Suppressor macrophage treated with lipopolysaccharide for 1 hour (primary cell): ENCODE results near the gene CA10.

Experiments used
- DNase-seq, 3 donors: peaks; one replicate each; pipeline ENCODE4 v3.0.0-alpha.2; 2020 to 2022

Gene CA10

DNA sequence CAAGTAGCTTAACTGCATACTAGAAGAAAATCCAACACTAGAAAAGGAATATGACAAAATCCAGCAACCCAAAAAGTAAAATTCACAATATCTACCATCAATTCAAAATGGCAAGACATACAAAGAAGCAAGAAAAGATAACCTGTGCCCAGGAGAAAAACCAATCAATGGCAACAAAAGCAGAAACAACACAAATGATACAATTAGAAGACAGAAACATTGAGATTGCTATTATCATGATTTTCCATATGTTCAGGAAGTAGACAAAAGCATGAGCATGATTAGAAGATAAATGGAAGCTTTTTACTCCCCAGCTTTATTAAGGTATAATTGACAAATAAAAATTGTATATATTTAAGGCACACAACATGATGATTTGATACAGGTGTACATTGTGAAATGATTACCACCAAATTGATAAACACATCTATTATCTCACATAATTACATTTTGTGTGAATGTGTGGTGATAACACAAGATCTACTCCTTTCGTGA, 117.3 kb downstream of the CA10 start:
- DNase-seq, result no peak

DNA sequence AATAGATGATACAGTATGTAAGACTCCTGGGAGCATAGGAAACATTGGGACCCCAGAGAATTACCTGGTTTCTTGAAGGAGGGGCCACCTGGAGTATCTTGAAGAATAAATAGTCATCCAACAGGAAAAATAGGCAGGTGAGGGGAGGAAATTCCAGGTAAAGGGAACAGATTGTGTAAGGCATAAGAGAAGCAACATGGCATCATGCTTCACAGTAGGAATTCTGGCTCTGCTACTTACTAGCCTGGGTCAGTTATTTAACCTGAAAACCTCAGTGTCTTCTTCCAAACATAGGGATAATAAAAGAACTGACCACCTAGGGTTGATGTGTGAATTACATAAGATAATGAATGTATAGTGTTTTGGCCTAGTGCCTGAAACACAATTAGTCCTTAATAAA, 122.1 kb downstream of the CA10 start:
- DNase-seq, result no peak

DNA sequence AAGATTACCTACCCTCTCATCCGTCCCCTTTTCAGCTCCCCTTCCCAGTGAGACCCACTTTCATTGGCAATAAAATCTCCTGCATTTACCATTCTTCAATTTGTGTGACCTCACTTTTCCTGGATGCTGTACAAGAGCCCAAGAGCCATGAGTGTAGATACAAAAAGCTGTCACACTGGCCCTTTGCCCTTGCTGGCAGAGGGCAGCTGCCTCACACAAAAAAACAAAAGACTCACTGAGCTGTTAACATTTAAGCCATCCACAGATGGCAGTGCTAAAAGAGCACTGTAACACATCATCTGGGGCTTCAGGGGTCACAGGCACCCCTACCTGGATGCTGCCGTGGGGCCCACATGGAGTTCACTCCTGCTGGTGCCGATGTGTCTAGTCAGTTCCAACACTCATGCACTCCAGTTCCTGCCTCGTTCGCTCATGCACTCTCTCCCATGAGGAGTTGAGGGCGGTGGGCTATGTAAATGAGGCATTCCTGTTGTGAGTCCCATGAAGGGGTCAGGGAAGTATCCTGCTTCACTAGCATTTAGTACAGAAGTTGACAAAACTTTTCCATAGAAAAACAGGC, 123.1 kb downstream of the CA10 start:
- no peak for DNase-seq

DNA sequence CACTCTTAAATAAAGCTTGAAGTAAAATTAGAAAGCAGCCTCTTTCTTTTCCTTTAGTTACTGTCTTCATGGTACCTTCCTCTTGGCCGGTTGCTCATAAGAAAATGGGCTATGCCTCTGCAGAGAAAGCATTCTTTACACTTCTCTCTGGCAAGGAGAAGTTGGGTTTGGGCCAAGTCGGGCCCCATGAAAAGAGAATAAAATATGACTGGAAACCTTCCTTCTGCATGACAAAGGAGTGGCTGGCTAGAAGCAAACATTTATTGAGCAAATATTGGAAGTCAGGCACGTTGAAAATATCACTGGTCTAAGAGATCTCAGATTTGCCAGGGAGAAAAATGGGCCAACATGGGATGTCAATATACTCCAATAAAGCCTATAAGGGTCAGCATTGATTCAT, 126.1 kb downstream of the CA10 start:
- DNase-seq, result no peak

DNA sequence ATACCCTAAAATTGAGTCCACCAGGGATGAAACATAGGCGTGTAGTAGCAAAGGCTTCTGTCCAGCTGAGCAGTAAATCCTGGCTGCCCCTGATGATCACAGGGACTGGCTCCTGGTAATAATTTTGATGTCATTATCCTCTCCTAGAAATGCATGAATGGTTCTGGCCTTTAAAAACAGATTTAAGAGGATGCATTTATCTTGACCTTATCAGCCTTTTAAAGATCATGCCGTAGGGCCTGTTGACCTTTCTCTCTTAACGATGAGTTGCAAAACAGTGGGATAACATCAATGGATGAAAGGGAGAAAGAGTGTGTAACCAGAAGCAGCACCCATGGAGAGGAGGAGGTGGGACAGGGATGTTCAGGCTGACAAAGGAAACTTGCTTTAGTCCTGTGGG, 128.5 kb downstream of the CA10 start:
- no peak for DNase-seq

DNA sequence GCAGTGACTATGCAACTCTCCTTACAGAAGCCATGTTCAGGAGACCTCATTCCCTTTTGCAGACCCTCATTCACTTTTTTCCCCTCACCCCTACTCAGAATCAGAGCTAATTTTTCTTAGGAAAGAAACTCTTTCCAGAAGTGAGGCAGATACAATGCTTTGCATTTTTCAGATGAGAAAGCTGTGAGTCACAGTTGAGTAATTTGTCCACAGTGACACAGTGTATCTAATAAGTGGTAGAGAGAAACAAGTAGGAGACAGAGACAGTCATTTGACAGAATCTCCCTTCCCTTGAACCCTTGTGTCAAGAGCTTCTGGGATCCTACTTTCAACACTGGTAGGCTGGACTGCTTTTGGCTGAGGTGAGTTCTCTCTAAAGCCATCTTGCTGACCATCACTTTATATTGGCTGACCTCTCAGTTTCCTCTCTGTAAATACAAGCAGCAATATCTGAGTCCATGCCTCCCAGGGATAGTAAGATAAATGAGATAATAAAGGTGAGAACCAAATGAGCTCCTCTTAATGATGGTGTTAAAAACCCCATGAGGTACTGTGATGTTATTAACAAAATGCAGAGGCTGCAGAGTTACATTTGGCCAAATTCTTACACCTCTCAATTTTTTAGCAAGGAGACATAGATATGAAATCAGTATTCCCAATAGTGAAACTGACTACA, 130.8 kb downstream of the CA10 start:
- DNase-seq, result no peak

DNA sequence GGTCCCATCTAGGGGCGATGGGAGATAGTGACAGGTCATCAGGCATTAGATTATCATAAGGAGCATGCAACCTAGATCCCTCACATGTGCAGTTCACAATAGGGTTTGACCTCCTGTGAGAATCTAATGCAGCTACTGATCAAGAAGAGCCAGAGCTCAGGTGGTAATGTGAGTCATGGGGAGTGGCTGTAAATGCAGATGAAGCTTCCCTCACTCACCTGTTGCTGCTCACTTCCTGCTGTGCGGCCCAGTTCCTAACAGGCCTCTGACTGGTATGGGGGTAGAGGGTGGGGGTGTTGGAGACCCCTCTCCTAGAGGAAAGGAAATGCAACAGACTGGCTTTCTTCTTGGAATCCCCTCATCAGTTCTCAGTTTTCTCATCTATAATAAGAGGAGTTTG, 131.4 kb downstream of the CA10 start:
- no peak for DNase-seq

DNA sequence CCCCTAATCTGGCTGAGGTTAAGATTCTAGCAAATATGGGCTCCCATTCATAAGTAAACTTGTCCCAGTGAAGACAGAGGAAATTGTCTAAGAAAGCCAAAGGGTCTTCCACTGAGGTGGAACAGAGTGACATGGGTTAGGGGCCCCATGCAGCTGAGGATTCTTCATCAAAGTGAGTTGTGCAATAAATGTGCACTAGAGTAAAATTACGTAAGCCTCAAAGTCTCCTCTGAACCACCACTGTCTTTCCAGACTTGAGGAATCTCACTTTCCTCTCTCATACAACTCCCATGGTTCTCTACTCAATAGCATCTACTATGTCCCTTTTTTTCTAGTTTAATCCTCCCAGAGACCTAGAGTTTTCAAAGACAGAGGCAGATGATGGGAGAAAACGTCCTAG, 132.4 kb downstream of the CA10 start:
- no peak for DNase-seq

DNA sequence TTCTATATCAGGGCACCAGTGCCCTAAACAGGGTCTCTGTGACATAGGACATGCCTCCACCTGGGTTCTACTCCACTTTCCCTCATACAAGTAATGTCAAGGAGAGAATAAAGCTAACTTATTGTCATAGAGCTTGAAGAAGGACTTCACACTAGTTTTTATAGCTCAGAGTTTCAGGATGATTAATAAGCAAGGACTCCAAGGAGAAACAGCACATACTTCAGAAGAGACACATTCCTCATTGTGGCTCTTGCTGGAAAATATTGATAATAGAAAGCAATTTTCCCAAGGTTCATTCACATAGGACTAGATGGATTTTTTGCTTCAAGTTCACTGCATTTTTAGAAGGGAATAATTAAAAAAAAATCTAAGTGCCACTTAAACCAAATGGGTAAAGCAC, 133.3 kb downstream of the CA10 start:
- DNase-seq, result no peak

DNA sequence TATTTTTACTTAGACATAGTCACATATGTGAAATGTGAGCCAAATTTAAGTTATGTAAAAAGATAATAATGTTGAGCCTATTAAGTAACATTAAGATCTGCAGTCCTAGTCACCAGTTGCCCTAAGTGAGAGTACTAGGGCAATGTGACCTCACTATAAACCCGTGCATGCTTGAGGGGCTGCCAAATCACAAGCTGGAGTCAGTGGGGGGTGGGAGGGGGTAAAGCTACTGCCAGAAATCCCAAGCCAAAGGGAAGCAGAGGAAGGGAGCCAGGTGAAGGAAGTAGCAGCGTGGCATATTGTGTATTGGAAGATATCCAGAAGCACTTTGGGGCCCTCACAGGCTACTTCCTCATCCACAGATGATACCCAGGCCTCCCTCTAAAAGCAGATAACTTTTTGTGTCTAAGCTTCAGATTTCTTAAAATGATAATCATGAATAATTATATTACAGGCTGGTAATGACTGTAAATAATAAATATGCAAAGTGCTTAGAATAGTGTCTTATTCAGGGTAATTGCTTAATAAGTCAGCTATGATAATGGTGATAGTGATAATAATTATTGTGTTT, 134.1 kb downstream of the CA10 start:
- no peak for DNase-seq

DNA sequence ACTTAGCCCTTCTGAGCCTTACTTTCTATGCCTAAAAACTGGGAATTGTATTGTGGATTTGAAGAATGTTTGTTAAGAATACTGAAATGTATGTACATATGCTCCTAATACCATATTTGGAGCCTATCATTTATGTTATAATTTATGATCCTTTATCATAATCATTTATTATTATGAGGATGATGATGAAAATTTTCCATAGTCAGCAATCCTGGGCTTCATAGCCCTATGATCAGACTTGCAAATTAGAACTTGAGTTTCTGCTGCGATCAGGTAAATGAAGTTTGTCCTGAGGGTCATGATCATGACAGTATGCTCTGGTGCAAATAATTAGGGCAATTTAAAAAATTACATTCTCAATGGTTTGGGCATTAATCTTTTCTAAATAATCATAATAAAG, 147.4 kb downstream of the CA10 start:
- DNase-seq, result no peak

DNA sequence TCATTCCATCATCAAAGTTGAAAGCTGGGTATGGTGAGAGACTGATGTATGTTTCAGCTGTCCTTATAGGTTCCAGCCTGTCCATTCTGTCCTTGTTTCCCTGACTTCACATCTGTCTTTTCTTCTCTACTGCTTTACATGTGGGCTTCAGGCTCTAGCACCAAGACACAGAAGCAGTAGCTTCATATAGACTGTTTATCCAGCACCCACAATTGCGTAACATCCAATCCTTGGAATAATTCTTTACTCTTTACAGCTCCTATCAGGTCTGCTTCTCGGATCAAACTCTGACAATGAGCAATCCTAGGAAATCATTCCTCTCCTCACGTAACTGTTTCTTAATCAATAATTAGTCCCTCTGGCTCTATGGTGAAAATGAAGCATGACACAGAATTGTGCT, 158.9 kb downstream of the CA10 start:
- no peak for DNase-seq

DNA sequence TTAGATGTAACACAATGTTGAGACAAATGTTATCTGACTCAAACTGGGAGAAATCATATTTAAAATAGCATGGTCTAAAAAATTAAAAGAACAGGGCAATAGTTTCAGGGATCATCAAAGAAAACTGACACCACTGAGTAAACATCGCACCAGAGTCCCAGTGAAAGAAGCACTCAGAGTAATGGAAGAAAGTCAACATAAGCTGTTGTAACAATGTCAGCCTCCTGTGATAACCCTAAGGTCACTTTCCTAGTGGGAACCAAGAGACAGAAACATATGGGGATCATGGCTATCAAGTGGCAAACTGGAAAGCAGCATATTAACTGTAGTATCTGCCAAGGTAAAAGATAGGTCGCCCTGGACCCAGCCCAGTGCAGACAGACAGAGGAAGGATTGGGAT, 160.8 kb downstream of the CA10 start:
- no peak for DNase-seq

DNA sequence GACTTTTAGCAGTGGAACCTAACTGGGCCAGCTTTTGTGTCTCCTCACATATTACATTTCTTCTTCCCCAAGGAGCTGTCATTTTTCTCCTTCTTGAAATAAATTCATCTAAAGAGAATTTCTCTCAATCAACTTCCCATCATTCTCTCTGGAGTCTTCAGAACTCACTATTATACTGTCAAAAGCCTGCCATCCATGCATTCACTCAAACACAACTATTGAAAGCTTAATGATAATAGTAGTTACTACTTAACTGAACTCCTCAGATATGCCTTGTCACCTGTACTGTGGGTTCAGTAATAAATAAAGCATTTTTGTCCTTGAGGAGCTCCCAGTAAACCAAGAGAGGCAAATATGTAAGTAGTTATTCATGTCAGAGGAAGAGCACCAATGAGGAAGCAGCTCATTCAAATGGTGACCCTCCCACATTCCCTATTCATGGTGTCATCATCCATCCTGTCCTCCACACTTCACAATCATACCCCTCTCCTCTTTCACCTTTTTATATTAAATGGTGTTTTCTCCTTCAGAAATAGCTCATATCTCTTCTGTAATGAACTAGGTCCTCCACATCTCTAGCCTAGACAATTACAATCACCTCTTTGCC, 162.6 kb downstream of the CA10 start:
- no peak for DNase-seq

DNA sequence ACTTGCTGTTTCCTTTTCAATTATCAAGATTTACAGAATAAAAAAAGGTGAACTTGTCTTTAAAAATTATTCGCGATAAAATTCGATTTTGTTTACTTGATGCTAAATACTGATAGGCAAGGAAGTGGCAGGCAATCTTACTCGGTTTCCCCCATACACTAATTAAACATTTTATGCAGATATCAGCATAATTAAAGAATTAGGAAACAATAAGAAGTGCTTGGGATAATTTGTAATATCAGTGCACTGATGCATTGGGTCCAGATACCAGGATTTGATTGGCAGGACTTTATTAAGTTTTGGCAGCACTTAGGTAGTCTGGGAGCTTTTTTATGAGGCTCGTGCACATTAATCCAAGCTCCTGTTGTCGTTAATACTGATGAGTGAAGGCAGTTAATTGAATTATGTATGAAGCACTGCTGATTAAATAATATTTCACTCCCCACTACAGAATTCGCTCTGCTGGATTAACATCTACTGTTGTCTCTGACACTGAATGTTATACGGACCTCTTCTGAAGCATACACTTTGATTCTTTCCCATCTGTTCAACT, 165.6 kb downstream of the CA10 start:
- DNase-seq, result no peak

DNA sequence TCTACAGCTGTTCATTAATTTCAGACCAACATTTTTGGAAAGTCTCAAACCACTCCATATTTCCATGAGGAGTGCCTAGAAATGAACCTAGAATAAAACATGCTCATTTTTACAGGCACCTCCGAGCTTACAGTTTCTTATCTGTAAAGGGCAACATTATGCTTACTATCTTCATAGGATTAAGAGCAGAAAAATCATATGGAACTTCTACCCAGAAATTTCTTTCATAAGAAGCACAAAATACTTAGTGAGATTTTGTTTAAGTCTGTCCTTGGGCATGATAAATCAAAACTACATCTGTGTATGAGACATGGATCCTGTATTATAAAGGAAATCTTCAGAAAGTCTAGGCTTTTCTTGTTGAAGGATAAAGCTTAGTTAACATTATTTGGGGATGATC, 187.4 kb downstream of the CA10 start:
- no peak for DNase-seq

DNA sequence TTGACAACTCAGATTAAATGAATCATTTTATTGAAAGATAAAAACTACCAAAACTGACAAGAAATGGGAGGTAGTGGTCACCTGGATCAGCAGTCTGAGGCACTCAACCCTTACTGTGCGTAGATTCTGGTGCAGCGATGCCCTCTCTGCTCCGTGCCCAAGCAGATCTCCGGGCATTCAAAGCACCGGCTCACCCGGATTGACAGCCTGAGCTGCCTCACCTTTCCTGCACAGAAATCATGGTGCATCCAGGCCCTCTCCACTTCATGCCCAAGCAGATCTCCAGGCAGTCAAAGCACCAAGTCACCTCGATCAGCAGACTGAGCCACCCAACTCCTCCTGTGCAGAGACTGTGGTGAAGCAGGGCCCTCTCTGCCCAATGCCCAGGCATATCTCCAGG, 196.8 kb downstream of the CA10 start:
- DNase-seq, result no peak

DNA sequence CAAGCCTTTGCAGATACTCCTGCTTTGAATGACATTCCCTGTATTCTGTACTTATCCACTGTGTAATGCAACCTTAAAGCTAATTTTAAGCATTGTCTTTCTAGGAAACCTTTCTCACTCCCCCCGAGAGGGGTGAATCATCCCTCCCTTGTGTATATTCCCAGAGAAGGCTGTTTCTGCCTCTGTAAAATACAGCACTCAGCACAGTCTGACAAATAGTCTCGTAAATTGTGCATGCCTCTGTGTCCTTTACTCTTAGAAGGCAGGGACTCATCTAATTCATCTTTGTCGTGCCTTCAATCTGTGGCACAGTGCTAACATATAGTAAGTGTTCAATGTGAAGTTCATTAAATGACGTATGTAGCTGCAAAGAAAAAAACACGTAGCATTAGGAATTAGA, 200.7 kb downstream of the CA10 start:
- no peak for DNase-seq

DNA sequence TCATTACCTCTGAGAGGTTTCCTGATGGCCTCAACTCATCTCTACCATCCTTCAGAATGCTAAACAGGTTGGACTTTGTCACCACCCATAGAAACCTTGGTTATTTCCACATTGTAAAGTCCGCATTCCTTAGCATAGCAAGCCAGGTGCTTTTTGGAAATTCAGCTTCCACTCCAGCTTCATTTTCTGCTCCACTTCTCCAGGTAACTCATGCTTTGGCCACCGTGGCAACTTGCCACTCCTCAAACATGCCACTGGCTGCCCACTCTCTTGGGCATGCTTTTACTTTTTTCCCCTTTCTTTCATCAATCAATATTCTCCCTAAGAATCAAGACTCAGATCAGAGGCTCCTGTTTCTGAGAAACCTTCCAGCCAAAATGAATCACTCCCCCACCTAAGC, 203.3 kb downstream of the CA10 start:
- no peak for DNase-seq

DNA sequence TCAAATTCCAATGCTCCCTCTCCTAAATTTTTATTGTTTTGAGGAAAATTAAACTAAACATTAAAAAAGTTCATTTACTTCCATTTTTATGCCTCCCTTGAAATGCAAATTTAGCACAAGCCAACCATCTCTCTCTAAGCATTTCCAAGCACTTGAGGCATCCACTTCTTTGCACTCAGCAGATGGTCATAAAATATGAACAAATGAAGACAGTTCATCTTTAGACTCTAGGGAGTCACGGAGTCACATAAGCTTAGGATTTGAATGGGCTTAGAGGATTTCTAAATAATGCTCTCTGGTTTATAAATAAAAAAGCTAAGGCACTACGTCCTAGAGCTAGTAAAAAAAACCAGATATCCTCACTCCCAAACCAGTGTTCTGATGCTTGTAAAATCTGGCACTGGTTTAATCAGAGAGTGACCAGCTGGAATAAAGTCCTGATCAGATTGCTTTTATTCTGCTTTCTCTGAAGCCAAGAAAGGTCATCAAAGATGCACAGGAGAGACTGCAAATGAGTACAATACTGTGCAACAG, 204.2 kb downstream of the CA10 start:
- DNase-seq, result no peak

DNA sequence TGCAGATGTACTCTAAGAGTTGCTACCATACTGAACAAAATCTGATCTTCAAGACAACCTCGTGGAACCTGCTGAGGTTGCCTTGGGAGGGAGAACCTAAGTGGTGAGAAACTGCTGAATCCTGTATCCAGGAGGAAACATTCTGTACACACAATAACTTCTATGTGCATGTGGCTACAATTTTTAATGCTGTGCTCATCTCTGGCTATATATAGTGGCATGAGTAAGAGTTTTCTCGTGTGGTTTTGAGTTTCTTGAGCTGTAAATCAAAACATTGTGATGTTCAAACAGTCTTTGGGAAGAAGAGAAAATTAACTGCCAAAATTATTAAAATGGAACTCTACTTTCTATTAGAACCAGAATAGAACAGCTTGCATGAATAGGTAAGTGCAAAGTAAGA, 206.8 kb downstream of the CA10 start:
- no peak for DNase-seq

DNA sequence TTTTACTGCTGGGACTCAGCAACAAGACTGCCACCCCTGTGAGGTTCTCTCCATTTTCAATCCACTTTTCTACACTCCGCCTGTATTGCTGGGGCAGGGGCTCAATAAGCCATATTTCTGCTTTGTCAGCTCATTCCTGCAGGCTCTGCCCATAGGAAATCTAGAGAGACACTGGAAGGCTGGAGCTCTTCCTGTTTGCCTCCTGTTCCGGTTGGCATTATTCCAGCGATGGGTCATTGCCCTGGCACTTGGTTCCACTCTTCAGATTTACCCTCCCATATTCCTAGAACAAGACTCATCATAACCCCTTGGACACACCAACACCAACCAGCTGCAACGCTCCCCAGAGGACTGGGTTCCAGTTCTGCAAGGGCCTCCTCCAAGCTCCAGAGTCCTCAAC, 210.4 kb downstream of the CA10 start:
- no peak for DNase-seq

DNA sequence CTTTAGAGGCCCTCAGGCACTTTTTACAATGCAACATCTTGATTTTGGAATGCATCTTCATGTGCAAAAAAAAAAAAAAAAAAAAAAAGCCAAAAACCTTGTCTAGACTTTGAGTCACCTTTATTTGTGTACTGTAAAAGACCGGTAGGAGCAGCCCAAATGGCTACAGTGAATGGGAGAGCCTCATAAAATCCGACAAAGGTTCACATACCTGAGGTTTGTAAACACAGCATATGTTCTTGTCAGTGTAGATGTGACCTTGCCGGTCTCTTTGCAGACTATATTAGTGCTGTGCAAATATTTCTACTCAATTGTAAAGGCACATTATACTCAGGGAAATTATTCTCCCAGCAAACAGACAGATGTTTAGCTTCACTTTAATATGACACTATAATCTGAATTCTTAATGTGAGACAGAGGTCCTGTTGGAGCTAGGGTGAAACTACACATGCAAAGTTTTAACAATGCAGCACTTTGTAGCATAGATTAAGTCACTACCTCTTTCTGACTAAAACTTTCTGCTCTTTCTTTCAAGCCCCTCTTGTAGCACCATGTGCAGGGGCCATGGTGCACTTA, 211.3 kb downstream of the CA10 start:
- no peak for DNase-seq
